HL-60 (cell line): ENCODE data around the gene LUZP4.

ENCODE experiments used
- GABPA ChIP-seq: IDR thresholded peaks from 2 replicates; pipeline ENCODE4 v1.6.1; 2012; ENCODE audit warnings: low read depth
- POLR2AphosphoS5 ChIP-seq: IDR thresholded peaks from 2 replicates; pipeline ENCODE4 v1.6.1; 2012; ENCODE audit warnings: low read depth
- TF ChIP-seq, protein P1 (sequence below): IDR thresholded peaks from one replicate; pipeline ENCODE4 v1.5.1; 2011; ENCODE audit warnings: low read length, control low read depth, inconsistent platforms; ENCODE audit not compliant: insufficient read depth
- TF ChIP-seq, protein P2 (sequence below): IDR thresholded peaks from 2 replicates; pipeline ENCODE4 v1.6.1; 2012; ENCODE audit warnings: low read depth; ENCODE audit not compliant: insufficient replicate concordance

DNA sequence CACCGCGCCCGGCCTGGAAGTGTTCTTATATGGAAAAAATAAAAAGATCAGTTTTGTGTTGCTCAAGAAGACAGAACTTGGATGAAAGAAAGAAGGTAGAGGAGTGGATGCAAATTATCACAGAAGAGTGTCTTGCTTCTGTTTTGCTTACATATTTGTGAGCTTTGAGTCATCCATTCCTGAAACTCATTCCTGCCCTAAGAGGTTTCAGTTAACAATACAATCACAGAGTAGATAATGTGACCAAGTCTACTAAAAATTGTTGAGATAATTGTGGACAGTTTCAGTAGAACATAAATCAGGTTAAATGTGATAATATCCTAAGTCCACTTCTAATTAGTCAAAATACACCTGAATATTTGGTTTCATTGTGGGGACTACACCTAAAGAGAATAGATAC lies 29.2 kb upstream of the LUZP4 start:
- TF ChIP-seq, protein P1, sequence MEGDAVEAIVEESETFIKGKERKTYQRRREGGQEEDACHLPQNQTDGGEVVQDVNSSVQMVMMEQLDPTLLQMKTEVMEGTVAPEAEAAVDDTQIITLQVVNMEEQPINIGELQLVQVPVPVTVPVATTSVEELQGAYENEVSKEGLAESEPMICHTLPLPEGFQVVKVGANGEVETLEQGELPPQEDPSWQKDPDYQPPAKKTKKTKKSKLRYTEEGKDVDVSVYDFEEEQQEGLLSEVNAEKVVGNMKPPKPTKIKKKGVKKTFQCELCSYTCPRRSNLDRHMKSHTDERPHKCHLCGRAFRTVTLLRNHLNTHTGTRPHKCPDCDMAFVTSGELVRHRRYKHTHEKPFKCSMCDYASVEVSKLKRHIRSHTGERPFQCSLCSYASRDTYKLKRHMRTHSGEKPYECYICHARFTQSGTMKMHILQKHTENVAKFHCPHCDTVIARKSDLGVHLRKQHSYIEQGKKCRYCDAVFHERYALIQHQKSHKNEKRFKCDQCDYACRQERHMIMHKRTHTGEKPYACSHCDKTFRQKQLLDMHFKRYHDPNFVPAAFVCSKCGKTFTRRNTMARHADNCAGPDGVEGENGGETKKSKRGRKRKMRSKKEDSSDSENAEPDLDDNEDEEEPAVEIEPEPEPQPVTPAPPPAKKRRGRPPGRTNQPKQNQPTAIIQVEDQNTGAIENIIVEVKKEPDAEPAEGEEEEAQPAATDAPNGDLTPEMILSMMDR: no peak
- no peak for TF ChIP-seq POLR2AphosphoS5
- TF ChIP-seq, protein P2, sequence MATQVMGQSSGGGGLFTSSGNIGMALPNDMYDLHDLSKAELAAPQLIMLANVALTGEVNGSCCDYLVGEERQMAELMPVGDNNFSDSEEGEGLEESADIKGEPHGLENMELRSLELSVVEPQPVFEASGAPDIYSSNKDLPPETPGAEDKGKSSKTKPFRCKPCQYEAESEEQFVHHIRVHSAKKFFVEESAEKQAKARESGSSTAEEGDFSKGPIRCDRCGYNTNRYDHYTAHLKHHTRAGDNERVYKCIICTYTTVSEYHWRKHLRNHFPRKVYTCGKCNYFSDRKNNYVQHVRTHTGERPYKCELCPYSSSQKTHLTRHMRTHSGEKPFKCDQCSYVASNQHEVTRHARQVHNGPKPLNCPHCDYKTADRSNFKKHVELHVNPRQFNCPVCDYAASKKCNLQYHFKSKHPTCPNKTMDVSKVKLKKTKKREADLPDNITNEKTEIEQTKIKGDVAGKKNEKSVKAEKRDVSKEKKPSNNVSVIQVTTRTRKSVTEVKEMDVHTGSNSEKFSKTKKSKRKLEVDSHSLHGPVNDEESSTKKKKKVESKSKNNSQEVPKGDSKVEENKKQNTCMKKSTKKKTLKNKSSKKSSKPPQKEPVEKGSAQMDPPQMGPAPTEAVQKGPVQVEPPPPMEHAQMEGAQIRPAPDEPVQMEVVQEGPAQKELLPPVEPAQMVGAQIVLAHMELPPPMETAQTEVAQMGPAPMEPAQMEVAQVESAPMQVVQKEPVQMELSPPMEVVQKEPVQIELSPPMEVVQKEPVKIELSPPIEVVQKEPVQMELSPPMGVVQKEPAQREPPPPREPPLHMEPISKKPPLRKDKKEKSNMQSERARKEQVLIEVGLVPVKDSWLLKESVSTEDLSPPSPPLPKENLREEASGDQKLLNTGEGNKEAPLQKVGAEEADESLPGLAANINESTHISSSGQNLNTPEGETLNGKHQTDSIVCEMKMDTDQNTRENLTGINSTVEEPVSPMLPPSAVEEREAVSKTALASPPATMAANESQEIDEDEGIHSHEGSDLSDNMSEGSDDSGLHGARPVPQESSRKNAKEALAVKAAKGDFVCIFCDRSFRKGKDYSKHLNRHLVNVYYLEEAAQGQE: no peak
- no peak for TF ChIP-seq GABPA
